Ishikawa (cell line): ENCODE results near the gene PRR11.

ENCODE experiments used
- CEBPB ChIP-seq: IDR thresholded peaks from 2 replicates; pipeline ENCODE4 v1.6.1; 2012
- CREB1 ChIP-seq: IDR thresholded peaks from 2 replicates; pipeline ENCODE4 v1.6.1; 2012; ENCODE audit warnings: low read depth
- EGR1 ChIP-seq: IDR thresholded peaks from 2 replicates; pipeline ENCODE4 v1.6.1; 2012
- EP300 ChIP-seq: IDR thresholded peaks from 2 replicates; pipeline ENCODE4 v1.6.1; 2012; ENCODE audit warnings: borderline replicate concordance
- FOXM1 ChIP-seq: IDR thresholded peaks from 2 replicates; pipeline ENCODE4 v1.6.1; 2012; ENCODE audit warnings: low read depth, borderline replicate concordance
- MAX ChIP-seq: IDR thresholded peaks from 2 replicates; pipeline ENCODE4 v1.6.1; 2012
- NFIC ChIP-seq: IDR thresholded peaks from 2 replicates; pipeline ENCODE4 v1.6.1; 2012
- RAD21 ChIP-seq: IDR thresholded peaks from 2 replicates; pipeline ENCODE4 v1.6.1; 2012; ENCODE audit warnings: low read depth
- TAF1 ChIP-seq: IDR thresholded peaks from 2 replicates; pipeline ENCODE4 v1.6.1; 2012; ENCODE audit warnings: low read depth, mild to moderate bottlenecking
- TCF12 ChIP-seq: IDR thresholded peaks from 2 replicates; pipeline ENCODE4 v1.6.1; 2012; ENCODE audit warnings: low read depth
- TEAD4 ChIP-seq: IDR thresholded peaks from 2 replicates; pipeline ENCODE4 v1.6.1; 2012
- USF1 ChIP-seq: IDR thresholded peaks from 2 replicates; pipeline ENCODE4 v1.6.1; 2012
- YY1 ChIP-seq: IDR thresholded peaks from 2 replicates; pipeline ENCODE4 v1.6.1; 2012; ENCODE audit warnings: low read depth
- ZBTB7A ChIP-seq: IDR thresholded peaks from 2 replicates; pipeline ENCODE4 v1.6.1; 2012; ENCODE audit warnings: low read depth
- TF ChIP-seq, protein P1 (sequence below): IDR thresholded peaks from 2 replicates; pipeline ENCODE4 v1.6.1; 2012; ENCODE audit warnings: low read depth, mild to moderate bottlenecking

The PRR11 gene

GRCh38 chr17:59186850-59187249 lies 31.3 kb downstream of the PRR11 start:
- TF ChIP-seq NFIC (no peak), ZBTB7A (no peak), YY1 (no peak), TAF1 (no peak), TEAD4 (no peak), EGR1 (no peak), MAX (no peak), EP300 (no peak), CEBPB (no peak), FOXM1 (no peak), USF1 (no peak), RAD21 (no peak), TCF12 (no peak), CREB1 (no peak)
- TF ChIP-seq, protein P1, sequence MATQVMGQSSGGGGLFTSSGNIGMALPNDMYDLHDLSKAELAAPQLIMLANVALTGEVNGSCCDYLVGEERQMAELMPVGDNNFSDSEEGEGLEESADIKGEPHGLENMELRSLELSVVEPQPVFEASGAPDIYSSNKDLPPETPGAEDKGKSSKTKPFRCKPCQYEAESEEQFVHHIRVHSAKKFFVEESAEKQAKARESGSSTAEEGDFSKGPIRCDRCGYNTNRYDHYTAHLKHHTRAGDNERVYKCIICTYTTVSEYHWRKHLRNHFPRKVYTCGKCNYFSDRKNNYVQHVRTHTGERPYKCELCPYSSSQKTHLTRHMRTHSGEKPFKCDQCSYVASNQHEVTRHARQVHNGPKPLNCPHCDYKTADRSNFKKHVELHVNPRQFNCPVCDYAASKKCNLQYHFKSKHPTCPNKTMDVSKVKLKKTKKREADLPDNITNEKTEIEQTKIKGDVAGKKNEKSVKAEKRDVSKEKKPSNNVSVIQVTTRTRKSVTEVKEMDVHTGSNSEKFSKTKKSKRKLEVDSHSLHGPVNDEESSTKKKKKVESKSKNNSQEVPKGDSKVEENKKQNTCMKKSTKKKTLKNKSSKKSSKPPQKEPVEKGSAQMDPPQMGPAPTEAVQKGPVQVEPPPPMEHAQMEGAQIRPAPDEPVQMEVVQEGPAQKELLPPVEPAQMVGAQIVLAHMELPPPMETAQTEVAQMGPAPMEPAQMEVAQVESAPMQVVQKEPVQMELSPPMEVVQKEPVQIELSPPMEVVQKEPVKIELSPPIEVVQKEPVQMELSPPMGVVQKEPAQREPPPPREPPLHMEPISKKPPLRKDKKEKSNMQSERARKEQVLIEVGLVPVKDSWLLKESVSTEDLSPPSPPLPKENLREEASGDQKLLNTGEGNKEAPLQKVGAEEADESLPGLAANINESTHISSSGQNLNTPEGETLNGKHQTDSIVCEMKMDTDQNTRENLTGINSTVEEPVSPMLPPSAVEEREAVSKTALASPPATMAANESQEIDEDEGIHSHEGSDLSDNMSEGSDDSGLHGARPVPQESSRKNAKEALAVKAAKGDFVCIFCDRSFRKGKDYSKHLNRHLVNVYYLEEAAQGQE, result no peak

DNA sequence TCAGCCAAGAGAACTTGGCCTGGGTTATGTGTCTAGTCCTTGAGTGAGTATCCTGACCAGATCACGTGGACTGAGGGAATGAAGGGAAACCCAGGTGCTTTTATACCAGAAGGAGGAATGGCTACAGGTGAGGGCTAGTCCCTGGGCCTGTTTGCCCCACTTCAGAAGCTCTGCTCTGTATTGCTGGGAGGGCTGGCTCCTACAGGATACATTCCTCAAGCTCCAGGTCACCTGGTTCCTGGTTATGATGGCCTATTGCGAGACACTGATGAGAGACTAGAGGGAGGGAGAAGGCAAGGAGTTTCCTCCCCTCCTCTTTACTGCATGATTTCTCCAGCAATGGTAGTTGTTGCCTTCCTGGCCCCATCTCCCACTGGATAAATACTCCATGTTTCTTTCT lies 35.3 kb downstream of the PRR11 start:
- TF ChIP-seq USF1 (no peak), TAF1 (no peak), CEBPB (no peak), TEAD4 (no peak), FOXM1 (no peak), EP300 (no peak), YY1 (no peak), CREB1 (no peak), EGR1 (no peak), ZBTB7A (no peak), RAD21 (no peak), NFIC (no peak), MAX (no peak), TCF12 (no peak)
- TF ChIP-seq, protein P1, result no peak

DNA sequence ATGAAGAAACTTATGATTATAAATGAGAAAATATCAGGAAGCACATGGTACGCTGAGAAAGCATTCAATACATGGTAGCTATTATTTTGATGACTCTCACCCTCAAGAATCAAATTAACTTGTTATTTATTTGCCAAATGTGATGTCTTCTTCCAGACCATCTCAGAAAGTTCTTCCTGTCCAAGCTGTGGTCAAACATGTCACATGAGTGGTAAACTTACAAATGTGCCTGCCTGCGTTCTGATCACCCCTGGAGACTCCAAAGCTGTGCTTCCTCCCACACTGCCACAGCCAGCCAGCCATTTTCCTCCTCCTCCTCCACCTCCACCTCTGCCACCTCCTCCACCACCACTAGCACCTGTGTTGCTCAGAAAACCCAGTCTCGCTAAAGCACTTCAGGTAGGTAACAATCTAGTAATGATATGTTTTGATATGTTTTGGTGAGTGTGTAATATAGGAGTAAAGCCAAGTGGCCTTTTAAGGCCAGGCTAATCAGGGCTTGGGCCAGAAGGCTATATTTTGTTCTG lies 37.9 kb downstream of the PRR11 start:
- TF ChIP-seq NFIC, result no peak
- TF ChIP-seq CREB1, result no peak
- TF ChIP-seq YY1, result no peak
- no peak for TF ChIP-seq MAX
- no peak for TF ChIP-seq RAD21
- TF ChIP-seq TAF1, result no peak
- no peak for TF ChIP-seq EP300
- TF ChIP-seq FOXM1, result no peak
- no peak for TF ChIP-seq ZBTB7A
- no peak for TF ChIP-seq CEBPB
- TF ChIP-seq USF1, result no peak
- no peak for TF ChIP-seq TCF12
- no peak for TF ChIP-seq EGR1
- TF ChIP-seq TEAD4, result no peak
- TF ChIP-seq, protein P1, result no peak

GRCh38 chr17:59199398-59199797 lies 43.9 kb downstream of the PRR11 start:
- TF ChIP-seq, protein P1, result no peak
- TF ChIP-seq MAX (no peak), TAF1 (no peak), YY1 (no peak), NFIC (no peak), TCF12 (no peak), CEBPB (no peak), EP300 (no peak), ZBTB7A (no peak), FOXM1 (no peak), TEAD4 (no peak), CREB1 (no peak), EGR1 (no peak), USF1 (no peak), RAD21 (no peak)
